GM18861 (cell line): Measurements from ENCODE around the gene NPFF.
"Not testable (repeated sequence)": the region's sequence is repeated elsewhere in the genome, so short reads cannot be mapped to it uniquely, and the experiment has no call there.

Experiments used
- ATAC-seq: cut with Tn5 transposase; IDR thresholded peaks from one replicate; pipeline ENCODE4 v1.9.1; 2021; ENCODE audit not compliant: unreplicated experiment

NPFF gene

GRCh38 chr12:53496752-53497032 lies 10.6 kb downstream of the NPFF start:
- no peak for ATAC-seq

GRCh38 chr12:53495903-53496751 lies 11.2 kb downstream of the NPFF start:
- ATAC-seq: no peak

GRCh38 chr12:53493610-53494391 lies 13.5 kb downstream of the NPFF start:
- no peak for ATAC-seq

- ATAC-seq: peak; percentile 73
Measured at GRCh38 chr12:53492830-53493609, 14.3 kb downstream of the NPFF start.

- no peak for ATAC-seq
Measured at GRCh38 chr12:53492188-53492587, 15.1 kb downstream of the NPFF start.

GRCh38 chr12:53489242-53489864 lies 17.9 kb downstream of the NPFF start:
- ATAC-seq: no peak

GRCh38 chr12:53486736-53487487 lies 20.4 kb downstream of the NPFF start:
- no peak for ATAC-seq

GRCh38 chr12:53485955-53486735 lies 21.1 kb downstream of the NPFF start:
- ATAC-seq: no peak

GRCh38 chr12:53484686-53485575 lies 22.4 kb downstream of the NPFF start:
- ATAC-seq: no peak

- no peak for ATAC-seq
Measured at GRCh38 chr12:53483979-53484377, 23.3 kb downstream of the NPFF start.

GRCh38 chr12:53483225-53483978 lies 23.9 kb downstream of the NPFF start:
- no peak for ATAC-seq

GRCh38 chr12:53482626-53483168 lies 24.6 kb downstream of the NPFF start:
- no peak for ATAC-seq

GRCh38 chr12:53481939-53482586 lies 25.2 kb downstream of the NPFF start:
- no peak for ATAC-seq

GRCh38 chr12:53481458-53481857 lies 25.8 kb downstream of the NPFF start:
- not testable (repeated sequence) for ATAC-seq

- no peak for ATAC-seq
Measured at GRCh38 chr12:53480491-53481442, 26.5 kb downstream of the NPFF start.

GRCh38 chr12:53479331-53479730 lies 28.0 kb downstream of the NPFF start:
- no peak for ATAC-seq
